ENCODE measurements around the gene HPX.

Gene HPX

GRCh38 chr11:6413791-6414201 is 27.0 kb downstream of the HPX start:
- H3K27ac ChIP-seq (ENCODE audit: low read depth, low read length, severe bottlenecking): no peak overlapping the region
- H3K4me3 ChIP-seq (ENCODE audit: extremely low read depth, insufficient read depth, low read length, poor library complexity, severe bottlenecking): no peak overlapping the region
- H3K9me3 ChIP-seq (ENCODE audit: control insufficient read depth, low read length): no peaks in the 10 kb centered on the region
- 87 to 95% methylated on average over 11 to 12 of the region's 12 CpGs for WGBS, 2 experiments (ENCODE audit: insufficient coverage in 2 of 2)
- H3K36me3 ChIP-seq (ENCODE audit: control insufficient read depth, insufficient read depth, low read length): peaks cover 21% of the 10 kb centered on the region
- H3K4me1 ChIP-seq (ENCODE audit: control insufficient read depth, insufficient read depth, low read length, poor library complexity, severe bottlenecking): peaks cover 14% of the 10 kb centered on the region

DNA sequence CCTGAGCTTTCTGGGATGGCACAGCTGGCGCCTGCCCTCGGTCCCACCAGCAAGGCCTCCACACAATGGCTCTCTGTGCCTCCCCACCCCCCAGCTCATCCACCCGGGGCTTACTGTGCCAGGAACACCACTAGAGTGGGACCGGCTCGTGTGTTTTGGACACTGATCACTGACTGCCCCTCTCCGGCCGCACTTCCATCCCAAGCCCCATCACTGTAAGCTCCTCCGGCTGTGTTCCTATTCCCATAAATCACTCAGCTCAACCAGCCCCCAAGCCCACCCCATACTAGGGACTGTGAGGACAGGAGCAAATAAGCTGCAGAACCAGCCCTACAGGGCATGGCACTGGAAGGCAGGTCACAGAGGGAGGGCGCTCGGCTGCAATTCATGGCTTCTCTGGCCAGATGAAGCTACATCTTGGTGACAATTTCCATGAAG is 29.2 kb downstream of the HPX start:
- Histone ChIP-seq H3K27ac (ENCODE audit: low read depth, low read length, severe bottlenecking) (no peak overlapping the region), H3K36me3 (ENCODE audit: control insufficient read depth, insufficient read depth, low read length) (peaks cover 22% of the 10 kb centered on the region), H3K4me1 (ENCODE audit: control insufficient read depth, insufficient read depth, low read length, poor library complexity, severe bottlenecking) (peaks cover 14% of the 10 kb centered on the region), H3K9me3 (ENCODE audit: control insufficient read depth, low read length) (no peaks in the 10 kb centered on the region), H3K4me3 (ENCODE audit: extremely low read depth, insufficient read depth, low read length, poor library complexity, severe bottlenecking) (no peak overlapping the region)
- 93 to 96% methylated on average over 10 of the region's 10 CpGs for WGBS, 2 experiments (ENCODE audit: insufficient coverage in 2 of 2)

GRCh38 chr11:6410695-6411430 is 29.9 kb downstream of the HPX start:
- WGBS, 2 experiments (ENCODE audit: insufficient coverage in 2 of 2): 88 to 98% methylated on average over 13 to 23 of the region's 23 CpGs
- peaks cover 14% of the 10 kb centered on the region for H3K4me1 ChIP-seq (ENCODE audit: control insufficient read depth, insufficient read depth, low read length, poor library complexity, severe bottlenecking)

GRCh38 chr11:6406370-6406769 is 34.4 kb downstream of the HPX start:
- WGBS, 2 experiments (ENCODE audit: insufficient coverage in 2 of 2): 78 to 82% methylated on average over 2 of the region's 2 CpGs

More at GRCh38 chr11:6410695-6411430, 29.9 kb downstream of the HPX start:
- Histone ChIP-seq H3K27ac (ENCODE audit: low read depth, low read length, severe bottlenecking) (no peak overlapping the region), H3K36me3 (ENCODE audit: control insufficient read depth, insufficient read depth, low read length) (peaks cover 22% of the 10 kb centered on the region), H3K9me3 (ENCODE audit: control insufficient read depth, low read length) (no peaks in the 10 kb centered on the region), H3K4me3 (ENCODE audit: extremely low read depth, insufficient read depth, low read length, poor library complexity, severe bottlenecking) (no peak overlapping the region)

GRCh38 chr11:6405846-6406245 is 34.9 kb downstream of the HPX start:
- 96 to 97% methylated on average over 6 of the region's 6 CpGs for WGBS, 2 experiments (ENCODE audit: insufficient coverage in 2 of 2)
- peaks cover 40% of the 10 kb centered on the region for H3K36me3 ChIP-seq (ENCODE audit: control insufficient read depth, insufficient read depth, low read length)
- H3K27ac ChIP-seq (ENCODE audit: low read depth, low read length, severe bottlenecking): no peak overlapping the region
- no peaks in the 10 kb centered on the region for H3K9me3 ChIP-seq (ENCODE audit: control insufficient read depth, low read length)
- H3K4me3 ChIP-seq (ENCODE audit: extremely low read depth, insufficient read depth, low read length, poor library complexity, severe bottlenecking): no peak overlapping the region
- peaks cover 10% of the 10 kb centered on the region for H3K4me1 ChIP-seq (ENCODE audit: control insufficient read depth, insufficient read depth, low read length, poor library complexity, severe bottlenecking)

More at GRCh38 chr11:6406370-6406769, 34.4 kb downstream of the HPX start:
- Histone ChIP-seq H3K36me3 (ENCODE audit: control insufficient read depth, insufficient read depth, low read length) (peaks cover 35% of the 10 kb centered on the region), H3K9me3 (ENCODE audit: control insufficient read depth, low read length) (no peaks in the 10 kb centered on the region), H3K27ac (ENCODE audit: low read depth, low read length, severe bottlenecking) (no peak overlapping the region), H3K4me3 (ENCODE audit: extremely low read depth, insufficient read depth, low read length, poor library complexity, severe bottlenecking) (no peak overlapping the region), H3K4me1 (ENCODE audit: control insufficient read depth, insufficient read depth, low read length, poor library complexity, severe bottlenecking) (peaks cover 10% of the 10 kb centered on the region)

GRCh38 chr11:6405052-6405667 is 35.6 kb downstream of the HPX start:
- Histone ChIP-seq H3K27ac (ENCODE audit: low read depth, low read length, severe bottlenecking) (no peak overlapping the region), H3K4me3 (ENCODE audit: extremely low read depth, insufficient read depth, low read length, poor library complexity, severe bottlenecking) (no peak overlapping the region)

GRCh38 chr11:6404342-6405051 is 36.3 kb downstream of the HPX start:
- Histone ChIP-seq H3K36me3 (ENCODE audit: control insufficient read depth, insufficient read depth, low read length) (peaks cover 31% of the 10 kb centered on the region), H3K9me3 (ENCODE audit: control insufficient read depth, low read length) (no peaks in the 10 kb centered on the region), H3K27ac (ENCODE audit: low read depth, low read length, severe bottlenecking) (no peak overlapping the region), H3K4me1 (ENCODE audit: control insufficient read depth, insufficient read depth, low read length, poor library complexity, severe bottlenecking) (peaks cover 10% of the 10 kb centered on the region), H3K4me3 (ENCODE audit: extremely low read depth, insufficient read depth, low read length, poor library complexity, severe bottlenecking) (no peak overlapping the region)
- 87 to 90% methylated on average over 11 of the region's 16 CpGs for WGBS, 2 experiments (ENCODE audit: insufficient coverage in 2 of 2)

More at GRCh38 chr11:6405052-6405667, 35.6 kb downstream of the HPX start:
- H3K36me3 ChIP-seq (ENCODE audit: control insufficient read depth, insufficient read depth, low read length): peaks cover 38% of the 10 kb centered on the region
- peaks cover 10% of the 10 kb centered on the region for H3K4me1 ChIP-seq (ENCODE audit: control insufficient read depth, insufficient read depth, low read length, poor library complexity, severe bottlenecking)
- WGBS, 2 experiments (ENCODE audit: insufficient coverage in 2 of 2): 32 to 45% methylated on average over 5 to 13 of the region's 13 CpGs
- H3K9me3 ChIP-seq (ENCODE audit: control insufficient read depth, low read length): no peaks in the 10 kb centered on the region

DNA sequence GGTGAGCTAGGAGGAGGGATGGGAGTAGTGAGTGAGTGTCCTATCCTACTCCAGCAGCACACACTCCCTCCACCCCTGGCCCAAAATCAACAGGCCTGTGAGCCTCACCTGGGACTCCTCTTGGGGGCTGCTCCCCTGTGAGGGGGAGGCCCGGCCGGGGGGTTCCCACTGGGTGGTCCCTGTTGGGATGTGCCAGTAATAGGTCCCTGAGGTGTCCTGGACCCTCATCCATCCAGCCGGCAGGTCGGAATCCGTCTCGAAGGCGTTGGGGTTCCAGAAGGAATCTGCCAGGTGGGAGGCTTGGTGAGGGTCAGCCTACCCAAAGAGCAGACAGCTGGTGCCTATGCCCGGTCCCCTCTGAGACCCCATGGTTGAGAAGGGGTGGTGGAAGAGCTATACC is 37.2 kb downstream of the HPX start:
- Histone ChIP-seq H3K4me3 (ENCODE audit: extremely low read depth, insufficient read depth, low read length, poor library complexity, severe bottlenecking) (no peak overlapping the region), H3K4me1 (ENCODE audit: control insufficient read depth, insufficient read depth, low read length, poor library complexity, severe bottlenecking) (peaks cover 10% of the 10 kb centered on the region), H3K36me3 (ENCODE audit: control insufficient read depth, insufficient read depth, low read length) (peaks cover 23% of the 10 kb centered on the region), H3K9me3 (ENCODE audit: control insufficient read depth, low read length) (no peaks in the 10 kb centered on the region), H3K27ac (ENCODE audit: low read depth, low read length, severe bottlenecking) (no peak overlapping the region)
- WGBS, 2 experiments (ENCODE audit: insufficient coverage in 2 of 2): 96 to 100% methylated on average over 6 to 7 of the region's 8 CpGs

GRCh38 chr11:6402561-6402981 is 38.2 kb downstream of the HPX start:
- Histone ChIP-seq H3K4me1 (ENCODE audit: control insufficient read depth, insufficient read depth, low read length, poor library complexity, severe bottlenecking) (peaks cover 16% of the 10 kb centered on the region), H3K4me3 (ENCODE audit: extremely low read depth, insufficient read depth, low read length, poor library complexity, severe bottlenecking) (no peak overlapping the region), H3K36me3 (ENCODE audit: control insufficient read depth, insufficient read depth, low read length) (peaks cover 23% of the 10 kb centered on the region), H3K9me3 (ENCODE audit: control insufficient read depth, low read length) (no peaks in the 10 kb centered on the region), H3K27ac (ENCODE audit: low read depth, low read length, severe bottlenecking) (no peak overlapping the region)
- 89 to 93% methylated on average over 6 to 7 of the region's 7 CpGs for WGBS, 2 experiments (ENCODE audit: insufficient coverage in 2 of 2)

DNA sequence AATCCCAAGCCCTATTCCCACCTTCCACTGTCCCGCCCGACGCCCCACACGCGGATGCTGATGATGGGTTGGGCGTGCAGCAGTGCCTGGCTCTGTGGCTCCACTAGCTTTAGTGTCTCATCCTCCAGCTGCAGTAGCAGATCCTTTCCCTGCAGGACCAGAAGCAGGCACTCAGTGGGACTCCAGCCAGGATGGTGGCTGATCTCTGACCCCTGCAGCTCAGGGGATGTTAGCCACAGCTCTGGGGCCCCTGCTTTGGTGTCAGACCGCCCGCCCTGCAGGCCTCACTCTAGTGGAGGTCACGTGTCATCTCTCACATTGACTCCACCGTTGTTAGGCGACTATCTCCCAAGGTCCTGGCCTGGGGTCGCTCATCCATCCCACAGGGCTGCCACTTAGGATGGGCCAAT is 38.7 kb downstream of the HPX start:
- peaks cover 21% of the 10 kb centered on the region for H3K4me1 ChIP-seq (ENCODE audit: control insufficient read depth, insufficient read depth, low read length, poor library complexity, severe bottlenecking)
- no peak overlapping the region for H3K4me3 ChIP-seq (ENCODE audit: extremely low read depth, insufficient read depth, low read length, poor library complexity, severe bottlenecking)
- H3K9me3 ChIP-seq (ENCODE audit: control insufficient read depth, low read length): no peaks in the 10 kb centered on the region
- H3K27ac ChIP-seq (ENCODE audit: low read depth, low read length, severe bottlenecking): no peak overlapping the region
- H3K36me3 ChIP-seq (ENCODE audit: control insufficient read depth, insufficient read depth, low read length): peaks cover 23% of the 10 kb centered on the region
- 91 to 95% methylated on average over 9 to 12 of the region's 12 CpGs for WGBS, 2 experiments (ENCODE audit: insufficient coverage in 2 of 2)

Data from mesodermal cell (in vitro differentiated cells).